Gastrocnemius medialis (tissue), 4 donors: ENCODE results near the gene MYO3B.

Experiments used
- CTCF ChIP-seq, 5 experiments: fragments of 450-650 bp in 3 of 5; fragments of 200-600 bp in 2 of 5; sonication (generic) in 2 of 5; IDR thresholded peaks in 4 of 5; conservative IDR thresholded peaks in 1 of 5; 1 replicate in 4 of 5; 2 replicates in 1 of 5; pipeline ENCODE4 v1.5.1; 2016 to 2019; ENCODE audit warnings: antibody characterized with exemption in 5 of 5, mild to moderate bottlenecking in 3 of 5, moderate library complexity in 3 of 5
- POLR2A ChIP-seq, 2 donors: fragments of 450-650 bp; IDR thresholded peaks; one replicate each; pipeline ENCODE4 v1.6.1; 2017; ENCODE audit warnings: antibody characterized with exemption in 2 of 2, mild to moderate bottlenecking in 2 of 2, moderate library complexity in 2 of 2

DNA sequence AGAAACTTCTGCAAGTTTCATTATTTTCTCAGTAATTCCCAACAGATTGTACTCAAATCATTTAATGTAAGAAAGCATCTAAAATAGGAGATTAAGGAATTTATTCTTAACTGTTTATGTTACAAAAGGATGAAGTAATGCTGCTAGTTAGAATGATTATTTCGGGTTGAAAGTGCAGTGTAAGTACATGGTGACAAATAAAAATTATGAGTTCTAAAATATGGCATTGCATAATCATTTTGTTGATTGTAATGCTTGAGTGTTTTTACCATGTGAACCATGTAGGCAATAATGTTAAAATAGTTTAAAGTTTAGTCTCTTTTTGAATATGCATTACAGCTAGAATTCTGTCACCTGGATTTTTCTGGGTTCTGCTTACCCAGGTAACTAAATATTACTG lies 388.2 kb downstream of the MYO3B start:
- no peak for TF ChIP-seq CTCF (IDR thresholded peaks at IDR 0.05 in 4 of 5, conservative IDR thresholded peaks at IDR 0.05 in 1 of 5)
- no peak for TF ChIP-seq POLR2A (IDR thresholded peaks at IDR 0.05)
